GM18508 (cell line): ENCODE measurements around the gene EIF3F.

Source experiments
- ATAC-seq: cut with Tn5 transposase; IDR thresholded peaks from one replicate; pipeline ENCODE4 v1.9.1; 2021; ENCODE audit warnings: moderate number of reproducible peaks; ENCODE audit not compliant: insufficient read depth, unreplicated experiment

Gene EIF3F, protein sequence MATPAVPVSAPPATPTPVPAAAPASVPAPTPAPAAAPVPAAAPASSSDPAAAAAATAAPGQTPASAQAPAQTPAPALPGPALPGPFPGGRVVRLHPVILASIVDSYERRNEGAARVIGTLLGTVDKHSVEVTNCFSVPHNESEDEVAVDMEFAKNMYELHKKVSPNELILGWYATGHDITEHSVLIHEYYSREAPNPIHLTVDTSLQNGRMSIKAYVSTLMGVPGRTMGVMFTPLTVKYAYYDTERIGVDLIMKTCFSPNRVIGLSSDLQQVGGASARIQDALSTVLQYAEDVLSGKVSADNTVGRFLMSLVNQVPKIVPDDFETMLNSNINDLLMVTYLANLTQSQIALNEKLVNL

DNA sequence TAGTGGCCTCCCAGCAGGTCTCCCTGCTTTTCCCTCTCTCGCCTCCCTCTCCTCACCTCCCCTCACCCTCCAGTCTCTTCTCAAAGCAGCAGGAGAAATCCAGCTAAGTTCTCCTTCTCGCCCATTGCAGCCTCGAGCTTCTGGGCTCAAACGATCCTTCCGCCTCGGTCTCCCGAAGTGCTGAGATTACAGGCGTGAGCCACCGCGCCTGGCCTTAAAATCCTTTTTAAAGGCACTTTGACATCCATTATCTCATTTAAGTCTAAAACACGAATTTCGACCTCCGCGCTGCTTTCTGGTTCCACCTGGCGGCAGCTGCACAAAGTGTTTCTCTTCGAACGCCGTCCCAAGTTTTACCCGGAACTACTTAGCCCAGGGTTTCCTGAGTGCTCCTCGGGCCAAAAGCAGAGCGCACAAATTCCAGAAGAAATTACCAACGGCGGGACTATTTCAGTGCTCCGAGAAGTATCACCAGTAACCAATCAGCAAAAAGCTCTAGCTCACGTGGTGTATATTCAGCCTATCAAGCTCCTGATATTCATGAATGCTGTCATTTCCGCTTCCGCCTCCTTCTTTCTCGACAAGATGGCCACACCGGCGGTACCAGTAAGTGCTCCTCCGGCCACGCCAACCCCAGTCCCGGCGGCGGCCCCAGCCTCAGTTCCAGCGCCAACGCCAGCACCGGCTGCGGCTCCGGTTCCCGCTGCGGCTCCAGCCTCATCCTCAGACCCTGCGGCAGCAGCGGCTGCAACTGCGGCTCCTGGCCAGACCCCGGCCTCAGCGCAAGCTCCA lies at the start of gene EIF3F:
TSS of gene EIF3F (plus strand) at position 570 of the 792 bp plus-strand sequence. CDS start at position 586, 16 bp downstream.
- peak; percentile 92 for ATAC-seq

GRCh38 chr11:7941146-7941545 lies 46.0 kb upstream of the EIF3F start:
- ATAC-seq: no peak

GRCh38 chr11:7941608-7942007 lies 45.5 kb upstream of the EIF3F start, which contains the start of gene OR10A3:
Gene OR10A3 (minus strand): TSS chr11:7941708. CDS start chr11:7939520, 2,188 bp downstream.
- no peak for ATAC-seq

GRCh38 chr11:7944123-7944522 lies 43.0 kb upstream of the EIF3F start:
- ATAC-seq: no peak

DNA sequence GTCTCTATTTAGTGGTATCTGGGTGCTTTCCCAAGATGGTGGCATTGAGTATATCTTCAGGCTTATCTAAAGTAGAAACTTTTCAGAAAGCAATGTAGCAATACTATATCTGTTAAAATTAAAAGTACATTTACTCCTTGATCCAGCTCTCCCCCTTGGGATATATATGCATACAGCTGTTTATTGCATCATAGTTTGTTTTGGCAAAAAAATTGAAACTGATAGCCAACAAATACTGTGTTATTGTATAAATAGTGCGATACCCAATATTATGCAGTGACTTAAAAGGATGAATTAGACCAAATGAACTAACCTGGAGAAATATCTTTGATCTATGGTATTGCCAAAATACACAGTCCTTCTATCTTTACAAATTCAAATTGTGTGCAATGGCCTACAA lies 37.2 kb upstream of the EIF3F start:
- no peak for ATAC-seq

- ATAC-seq: no peak
Observed at GRCh38 chr11:7955191-7955590, 31.9 kb upstream of the EIF3F start.

- no peak for ATAC-seq
Observed at GRCh38 chr11:7964261-7964660, 22.9 kb upstream of the EIF3F start.

DNA sequence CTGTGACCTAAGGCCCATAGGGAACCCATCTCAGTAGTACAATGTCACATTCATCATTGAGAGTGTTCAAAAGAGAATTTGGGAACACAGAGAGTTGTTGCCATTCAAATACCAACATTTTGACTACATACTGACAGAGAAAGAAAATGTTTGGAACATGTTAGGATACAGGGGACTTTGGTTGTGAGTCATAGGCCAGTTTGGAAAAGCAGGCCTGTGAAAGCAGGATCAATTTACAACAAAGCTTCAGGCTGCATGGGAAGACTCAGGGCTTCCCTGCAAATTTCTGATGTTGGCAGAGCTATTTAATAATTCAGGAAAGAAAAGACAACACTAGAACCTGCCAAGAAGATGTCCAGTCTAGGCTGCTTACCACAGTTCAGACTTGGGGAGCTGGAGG lies 22.3 kb upstream of the EIF3F start:
- ATAC-seq: no peak

DNA sequence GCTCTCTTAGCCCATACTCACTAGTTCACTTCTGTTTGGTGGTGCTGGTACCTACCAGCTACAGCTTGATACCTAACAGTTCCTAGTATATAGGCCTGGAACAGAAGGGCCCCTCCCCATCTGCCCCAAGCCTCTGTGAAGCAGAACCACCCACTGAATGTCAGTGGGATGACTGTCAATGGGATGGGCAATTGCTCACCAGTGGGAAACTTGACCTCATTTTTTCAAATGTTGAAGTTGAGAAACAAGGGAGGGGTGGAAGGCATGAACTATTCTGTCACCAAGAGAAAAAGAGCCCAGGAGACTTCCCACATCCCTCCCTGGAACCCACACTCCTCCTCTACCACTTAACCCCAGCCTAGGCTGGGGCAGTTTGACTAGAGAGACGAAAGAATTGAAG lies 21.8 kb upstream of the EIF3F start, which contains the start of gene NLRP10:
TSS of gene NLRP10 (minus strand) at position 62 of the 400 bp plus-strand sequence. CDS start 1,952 bp downstream, outside the sequence.
- no peak for ATAC-seq

GRCh38 chr11:7967097-7967496 lies 20.0 kb upstream of the EIF3F start:
- no peak for ATAC-seq

- ATAC-seq: no peak
Observed at GRCh38 chr11:7967826-7968225, 19.3 kb upstream of the EIF3F start.

GRCh38 chr11:7968686-7969085 lies 18.5 kb upstream of the EIF3F start:
- no peak for ATAC-seq

GRCh38 chr11:7969756-7970646 lies 17.1 kb upstream of the EIF3F start:
- ATAC-seq: no peak

DNA sequence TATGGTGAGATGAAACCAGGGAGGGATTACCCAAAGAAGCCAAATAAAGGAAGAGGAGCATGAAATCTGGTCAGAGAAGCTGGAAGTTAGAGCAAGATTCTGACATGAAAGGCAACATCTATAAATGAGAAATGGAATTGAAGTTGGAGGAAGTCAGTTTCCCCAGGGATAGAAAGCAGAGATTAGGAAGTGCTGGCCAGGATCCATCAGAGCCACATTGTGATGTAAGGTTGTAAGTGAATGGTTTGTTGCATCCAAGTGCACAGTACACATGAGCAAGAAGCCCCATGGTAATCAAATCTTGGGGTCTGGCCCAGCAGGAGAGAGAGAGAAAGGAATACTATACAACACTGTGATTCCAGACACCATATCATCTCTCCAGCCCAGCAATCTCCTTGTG lies 15.3 kb upstream of the EIF3F start:
- no peak for ATAC-seq

- no peak for ATAC-seq
Observed at GRCh38 chr11:7973011-7973410, 14.1 kb upstream of the EIF3F start.

- ATAC-seq: no peak
Observed at GRCh38 chr11:7974668-7975067, 12.5 kb upstream of the EIF3F start.

- no peak for ATAC-seq
Observed at GRCh38 chr11:7977232-7977917, 9.8 kb upstream of the EIF3F start.

GRCh38 chr11:7981619-7982157 lies 5.4 kb upstream of the EIF3F start:
- ATAC-seq: no peak

DNA sequence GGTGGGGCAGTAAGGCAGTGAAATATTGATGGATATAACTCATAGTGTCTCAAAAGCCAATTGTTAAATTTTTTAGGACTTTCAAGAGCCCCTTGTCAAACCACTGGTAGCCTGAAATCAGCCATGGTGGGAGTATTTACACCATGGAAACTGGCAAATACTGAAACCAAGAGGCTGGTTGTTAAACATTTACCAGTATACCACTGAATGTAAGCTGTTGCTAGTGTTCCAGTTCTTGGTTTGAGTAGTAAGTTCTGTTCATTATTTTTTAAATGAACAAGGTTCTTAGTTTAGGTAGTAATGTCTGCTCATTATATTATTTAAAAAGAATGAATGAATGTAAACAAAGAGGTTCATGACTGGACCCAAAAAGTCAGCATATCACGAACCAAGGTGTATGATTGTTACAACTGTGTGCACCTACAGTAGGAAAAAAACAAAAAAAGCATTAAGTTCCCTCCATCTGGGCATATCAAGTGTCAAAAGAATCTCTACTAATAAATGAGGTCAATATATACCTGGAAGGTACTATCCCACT lies 4.5 kb upstream of the EIF3F start:
- ATAC-seq: peak; percentile 49
